Coronary artery (tissue), 2 donors: ENCODE data around the gene PKDREJ.

Experiments
- DNase-seq: peaks from one replicate; pipeline ENCODE4 v3.0.0-alpha.2; 2017; ENCODE audit warnings: low spot score
- H3K27ac ChIP-seq, 2 donors: fragments of 200-600 bp; sonication (generic); one replicate each; pipeline ENCODE4 v1.5.1; 2016 to 2019
- H3K4me3 ChIP-seq: fragments of 200-600 bp; sonication (generic); 2 replicates; pipeline ENCODE4 v1.5.1; 2016; ENCODE audit warnings: mild to moderate bottlenecking, moderate library complexity
- TF ChIP-seq, protein P1 (sequence below): fragments of 200-600 bp; sonication (generic); IDR thresholded peaks from one replicate; pipeline ENCODE4 v1.5.1; 2019; ENCODE audit warnings: antibody characterized with exemption

Gene PKDREJ

DNA sequence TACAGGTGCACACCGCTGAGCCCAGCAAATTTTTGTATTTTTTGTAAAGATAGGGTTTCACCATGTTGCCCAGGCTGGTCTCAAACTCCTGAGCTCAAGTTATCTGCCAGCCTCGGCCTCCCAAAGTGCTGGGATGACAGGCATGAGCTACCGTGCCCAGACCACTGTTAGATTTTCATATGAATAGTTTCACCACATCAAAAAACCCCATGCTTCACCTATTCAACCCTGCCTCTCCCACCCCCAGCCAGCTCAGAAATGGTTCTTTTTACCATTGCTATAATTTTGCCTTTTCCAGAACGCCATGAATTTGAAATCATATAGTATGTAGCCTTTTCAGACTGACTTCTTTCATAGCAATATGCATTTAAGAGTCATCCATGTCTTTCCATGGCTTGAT is 50.9 kb downstream of the PKDREJ start:
- H3K4me3 ChIP-seq, result no peak overlapping the region

DNA sequence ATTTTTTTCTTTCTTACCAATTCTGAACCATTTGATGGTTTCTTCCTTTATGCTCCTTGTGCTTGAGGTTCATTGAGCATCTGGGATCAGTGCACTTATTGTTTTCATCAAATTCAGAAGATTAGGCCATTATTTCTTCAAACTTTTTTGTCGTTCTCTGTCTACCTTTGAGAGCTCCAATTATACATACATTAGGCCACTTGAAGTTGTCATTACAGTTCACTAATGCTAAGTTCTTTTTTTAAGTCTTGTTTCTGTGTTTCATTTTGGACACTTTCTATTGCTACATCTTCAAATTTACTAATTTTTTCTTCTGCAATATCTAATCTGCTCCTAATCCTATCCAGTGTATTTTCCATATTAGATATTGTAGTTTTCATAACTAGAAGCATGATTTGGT is 53.9 kb downstream of the PKDREJ start:
- DNase-seq, result no peak
- no peak overlapping the region for H3K27ac ChIP-seq
- H3K4me3 ChIP-seq, result no peak overlapping the region
- TF ChIP-seq, protein P1, sequence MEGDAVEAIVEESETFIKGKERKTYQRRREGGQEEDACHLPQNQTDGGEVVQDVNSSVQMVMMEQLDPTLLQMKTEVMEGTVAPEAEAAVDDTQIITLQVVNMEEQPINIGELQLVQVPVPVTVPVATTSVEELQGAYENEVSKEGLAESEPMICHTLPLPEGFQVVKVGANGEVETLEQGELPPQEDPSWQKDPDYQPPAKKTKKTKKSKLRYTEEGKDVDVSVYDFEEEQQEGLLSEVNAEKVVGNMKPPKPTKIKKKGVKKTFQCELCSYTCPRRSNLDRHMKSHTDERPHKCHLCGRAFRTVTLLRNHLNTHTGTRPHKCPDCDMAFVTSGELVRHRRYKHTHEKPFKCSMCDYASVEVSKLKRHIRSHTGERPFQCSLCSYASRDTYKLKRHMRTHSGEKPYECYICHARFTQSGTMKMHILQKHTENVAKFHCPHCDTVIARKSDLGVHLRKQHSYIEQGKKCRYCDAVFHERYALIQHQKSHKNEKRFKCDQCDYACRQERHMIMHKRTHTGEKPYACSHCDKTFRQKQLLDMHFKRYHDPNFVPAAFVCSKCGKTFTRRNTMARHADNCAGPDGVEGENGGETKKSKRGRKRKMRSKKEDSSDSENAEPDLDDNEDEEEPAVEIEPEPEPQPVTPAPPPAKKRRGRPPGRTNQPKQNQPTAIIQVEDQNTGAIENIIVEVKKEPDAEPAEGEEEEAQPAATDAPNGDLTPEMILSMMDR, result no peak

More for the DNA sequence above, 50.9 kb downstream of the PKDREJ start:
- TF ChIP-seq, protein P1, result no peak
- no peak for DNase-seq
- H3K27ac ChIP-seq, result no peak overlapping the region
